ENCODE measurements around the gene DOCK10. TPM values are rescaled to one million over a fixed set of nuclear protein-coding genes. Genes with fewer than 3 reads are reported as not detected.

The DOCK10 gene
- total and polyA plus RNA-seq, 10 of the 15 experiments (the other 5 are each of a cell fraction or from before 2014, with no cell fraction given): 16.9 to 120 (median 85.5) TPM

GRCh38 chr2:224922142-224922727, 120.0 kb downstream of the DOCK10 start (continued):
- no peak for TF ChIP-seq SMARCA5 (IDR thresholded peaks at IDR 0.05)
- TF ChIP-seq BRCA1 (IDR thresholded peaks at IDR 0.05; ENCODE audit: low read depth, low read length): no peak
- no peak for TF ChIP-seq CEBPB (IDR thresholded peaks at IDR 0.05; ENCODE audit: borderline replicate concordance in 1 of 2, low read depth in 2 of 2, low read length in 2 of 2)
- no peak for TF ChIP-seq ZSCAN29 (IDR thresholded peaks at IDR 0.05)
- no peak for TF ChIP-seq LARP7 (IDR thresholded peaks at IDR 0.05)
- no peak for TF ChIP-seq NFYA (IDR thresholded peaks at IDR 0.05; ENCODE audit: borderline replicate concordance, low read depth, low read length)
- no peak for TF ChIP-seq MYC (IDR thresholded peaks at IDR 0.05; ENCODE audit: insufficient read depth, insufficient read length, insufficient replicate concordance, low read length, severe bottlenecking)
- TF ChIP-seq TCF7 (IDR thresholded peaks at IDR 0.05; ENCODE audit: borderline replicate concordance): no peak
- TF ChIP-seq CBFB (IDR thresholded peaks at IDR 0.05; ENCODE audit: low read depth): peak; percentile 55; the same call in 1 of the 2 replicates
- TF ChIP-seq HCFC1 (IDR thresholded peaks at IDR 0.05; ENCODE audit: low read length): no peak
- TF ChIP-seq, protein P1, sequence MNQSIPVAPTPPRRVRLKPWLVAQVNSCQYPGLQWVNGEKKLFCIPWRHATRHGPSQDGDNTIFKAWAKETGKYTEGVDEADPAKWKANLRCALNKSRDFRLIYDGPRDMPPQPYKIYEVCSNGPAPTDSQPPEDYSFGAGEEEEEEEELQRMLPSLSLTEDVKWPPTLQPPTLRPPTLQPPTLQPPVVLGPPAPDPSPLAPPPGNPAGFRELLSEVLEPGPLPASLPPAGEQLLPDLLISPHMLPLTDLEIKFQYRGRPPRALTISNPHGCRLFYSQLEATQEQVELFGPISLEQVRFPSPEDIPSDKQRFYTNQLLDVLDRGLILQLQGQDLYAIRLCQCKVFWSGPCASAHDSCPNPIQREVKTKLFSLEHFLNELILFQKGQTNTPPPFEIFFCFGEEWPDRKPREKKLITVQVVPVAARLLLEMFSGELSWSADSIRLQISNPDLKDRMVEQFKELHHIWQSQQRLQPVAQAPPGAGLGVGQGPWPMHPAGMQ (IDR thresholded peaks at IDR 0.05; ENCODE audit: borderline replicate concordance): no peak
- TF ChIP-seq KLF5 (IDR thresholded peaks at IDR 0.05; ENCODE audit: partially characterized antibody): no peak
- TF ChIP-seq SKIL (IDR thresholded peaks at IDR 0.05; ENCODE audit: low read depth, poor library complexity, severe bottlenecking): peak; percentile 85
- no peak for TF ChIP-seq RB1 (IDR thresholded peaks at IDR 0.05; ENCODE audit: borderline replicate concordance)
- TF ChIP-seq ZZZ3 (IDR thresholded peaks at IDR 0.05; ENCODE audit: control insufficient read depth, insufficient read length, low read depth): no peak
- TF ChIP-seq, protein P2, sequence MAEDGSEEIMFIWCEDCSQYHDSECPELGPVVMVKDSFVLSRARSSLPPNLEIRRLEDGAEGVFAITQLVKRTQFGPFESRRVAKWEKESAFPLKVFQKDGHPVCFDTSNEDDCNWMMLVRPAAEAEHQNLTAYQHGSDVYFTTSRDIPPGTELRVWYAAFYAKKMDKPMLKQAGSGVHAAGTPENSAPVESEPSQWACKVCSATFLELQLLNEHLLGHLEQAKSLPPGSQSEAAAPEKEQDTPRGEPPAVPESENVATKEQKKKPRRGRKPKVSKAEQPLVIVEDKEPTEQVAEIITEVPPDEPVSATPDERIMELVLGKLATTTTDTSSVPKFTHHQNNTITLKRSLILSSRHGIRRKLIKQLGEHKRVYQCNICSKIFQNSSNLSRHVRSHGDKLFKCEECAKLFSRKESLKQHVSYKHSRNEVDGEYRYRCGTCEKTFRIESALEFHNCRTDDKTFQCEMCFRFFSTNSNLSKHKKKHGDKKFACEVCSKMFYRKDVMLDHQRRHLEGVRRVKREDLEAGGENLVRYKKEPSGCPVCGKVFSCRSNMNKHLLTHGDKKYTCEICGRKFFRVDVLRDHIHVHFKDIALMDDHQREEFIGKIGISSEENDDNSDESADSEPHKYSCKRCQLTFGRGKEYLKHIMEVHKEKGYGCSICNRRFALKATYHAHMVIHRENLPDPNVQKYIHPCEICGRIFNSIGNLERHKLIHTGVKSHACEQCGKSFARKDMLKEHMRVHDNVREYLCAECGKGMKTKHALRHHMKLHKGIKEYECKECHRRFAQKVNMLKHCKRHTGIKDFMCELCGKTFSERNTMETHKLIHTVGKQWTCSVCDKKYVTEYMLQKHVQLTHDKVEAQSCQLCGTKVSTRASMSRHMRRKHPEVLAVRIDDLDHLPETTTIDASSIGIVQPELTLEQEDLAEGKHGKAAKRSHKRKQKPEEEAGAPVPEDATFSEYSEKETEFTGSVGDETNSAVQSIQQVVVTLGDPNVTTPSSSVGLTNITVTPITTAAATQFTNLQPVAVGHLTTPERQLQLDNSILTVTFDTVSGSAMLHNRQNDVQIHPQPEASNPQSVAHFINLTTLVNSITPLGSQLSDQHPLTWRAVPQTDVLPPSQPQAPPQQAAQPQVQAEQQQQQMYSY (CRISPR knock-in tag; IDR thresholded peaks at IDR 0.05): no peak
- peak; percentile 98 for TF ChIP-seq SPI1 (IDR thresholded peaks at IDR 0.05; ENCODE audit: borderline replicate concordance, insufficient read depth, low read depth, low read length)
- TF ChIP-seq YBX1 (IDR thresholded peaks at IDR 0.05): no peak
- TF ChIP-seq MTA2 (IDR thresholded peaks at IDR 0.05; ENCODE audit: low read depth): peak; percentile 94
- TF ChIP-seq SMAD1 (IDR thresholded peaks at IDR 0.05; ENCODE audit: low read depth, partially characterized antibody): no peak
- TF ChIP-seq NFYB (IDR thresholded peaks at IDR 0.05; ENCODE audit: insufficient read depth, low read depth, low read length): no peak
- TF ChIP-seq HDAC6 (IDR thresholded peaks at IDR 0.05; ENCODE audit: unreplicated experiment): no peak
- TF ChIP-seq RFX5 (IDR thresholded peaks at IDR 0.05; ENCODE audit: low read depth, low read length): no peak
- TF ChIP-seq CBX5 (IDR thresholded peaks at IDR 0.05; ENCODE audit: low read depth): no peak
- peak; percentile 67 for TF ChIP-seq MEF2B (IDR thresholded peaks at IDR 0.05; ENCODE audit: partially characterized antibody, poor library complexity, severe bottlenecking)
- TF ChIP-seq POLR2AphosphoS2 (IDR thresholded peaks at IDR 0.05; ENCODE audit: low read depth, low read length): no peak
